ENCODE results near the gene PAX8.

DNA sequence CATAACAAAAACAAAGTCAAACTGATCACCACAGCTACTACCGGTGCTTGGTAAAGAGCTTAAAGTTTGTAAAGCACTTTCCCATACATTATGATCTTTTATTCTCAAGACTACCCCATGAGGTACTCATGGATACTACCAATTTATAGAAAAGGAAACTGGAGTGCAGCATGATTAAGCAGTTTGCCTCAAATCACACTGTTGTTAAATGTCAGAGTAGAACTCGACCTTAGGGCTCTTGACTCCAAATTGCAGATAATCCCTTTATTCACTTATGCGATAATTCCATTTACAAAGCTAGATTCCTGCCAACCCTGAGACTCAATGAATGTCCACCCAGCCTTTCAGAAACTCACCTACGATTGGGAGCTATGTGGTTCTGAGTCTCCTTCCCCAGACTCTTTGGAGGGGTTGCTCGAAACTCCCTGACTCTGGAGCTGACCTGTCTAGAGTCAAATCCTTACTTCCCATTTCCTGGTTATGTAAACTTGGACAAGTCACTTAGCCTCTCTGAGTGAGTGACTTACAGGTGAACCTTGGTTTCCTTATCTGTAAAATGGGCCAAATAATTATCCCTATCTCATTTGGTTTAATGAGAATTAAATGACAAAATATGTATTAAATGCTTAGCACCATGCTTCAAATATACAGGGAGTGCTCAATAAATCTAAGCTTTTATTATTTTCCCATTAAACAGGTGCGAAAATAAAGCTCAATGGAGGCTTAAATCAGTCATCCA is 57.6 kb downstream of the PAX8 start:
- TF ChIP-seq CEBPB (IDR thresholded peaks at IDR 0.05) (no peak), FOXM1 (IDR thresholded peaks at IDR 0.05; ENCODE audit: borderline replicate concordance, low read depth) (no peak), TAF1 (IDR thresholded peaks at IDR 0.05; ENCODE audit: low read depth) (no peak)
- TF ChIP-seq, protein P1, sequence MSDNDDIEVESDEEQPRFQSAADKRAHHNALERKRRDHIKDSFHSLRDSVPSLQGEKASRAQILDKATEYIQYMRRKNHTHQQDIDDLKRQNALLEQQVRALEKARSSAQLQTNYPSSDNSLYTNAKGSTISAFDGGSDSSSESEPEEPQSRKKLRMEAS (IDR thresholded peaks at IDR 0.05): no peak
- TF ChIP-seq, protein P2, sequence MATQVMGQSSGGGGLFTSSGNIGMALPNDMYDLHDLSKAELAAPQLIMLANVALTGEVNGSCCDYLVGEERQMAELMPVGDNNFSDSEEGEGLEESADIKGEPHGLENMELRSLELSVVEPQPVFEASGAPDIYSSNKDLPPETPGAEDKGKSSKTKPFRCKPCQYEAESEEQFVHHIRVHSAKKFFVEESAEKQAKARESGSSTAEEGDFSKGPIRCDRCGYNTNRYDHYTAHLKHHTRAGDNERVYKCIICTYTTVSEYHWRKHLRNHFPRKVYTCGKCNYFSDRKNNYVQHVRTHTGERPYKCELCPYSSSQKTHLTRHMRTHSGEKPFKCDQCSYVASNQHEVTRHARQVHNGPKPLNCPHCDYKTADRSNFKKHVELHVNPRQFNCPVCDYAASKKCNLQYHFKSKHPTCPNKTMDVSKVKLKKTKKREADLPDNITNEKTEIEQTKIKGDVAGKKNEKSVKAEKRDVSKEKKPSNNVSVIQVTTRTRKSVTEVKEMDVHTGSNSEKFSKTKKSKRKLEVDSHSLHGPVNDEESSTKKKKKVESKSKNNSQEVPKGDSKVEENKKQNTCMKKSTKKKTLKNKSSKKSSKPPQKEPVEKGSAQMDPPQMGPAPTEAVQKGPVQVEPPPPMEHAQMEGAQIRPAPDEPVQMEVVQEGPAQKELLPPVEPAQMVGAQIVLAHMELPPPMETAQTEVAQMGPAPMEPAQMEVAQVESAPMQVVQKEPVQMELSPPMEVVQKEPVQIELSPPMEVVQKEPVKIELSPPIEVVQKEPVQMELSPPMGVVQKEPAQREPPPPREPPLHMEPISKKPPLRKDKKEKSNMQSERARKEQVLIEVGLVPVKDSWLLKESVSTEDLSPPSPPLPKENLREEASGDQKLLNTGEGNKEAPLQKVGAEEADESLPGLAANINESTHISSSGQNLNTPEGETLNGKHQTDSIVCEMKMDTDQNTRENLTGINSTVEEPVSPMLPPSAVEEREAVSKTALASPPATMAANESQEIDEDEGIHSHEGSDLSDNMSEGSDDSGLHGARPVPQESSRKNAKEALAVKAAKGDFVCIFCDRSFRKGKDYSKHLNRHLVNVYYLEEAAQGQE (IDR thresholded peaks at IDR 0.05; ENCODE audit: low read depth): no peak
